ENCODE results near the gene DOLK. TPM values are rescaled to one million over a fixed set of nuclear protein-coding genes. Genes with fewer than 3 reads are reported as not detected.

Gene DOLK
- total RNA-seq, 1 donor from 2014 or later: 19.8 TPM

GRCh38 chr9:128936171-128936865 lies 11.1 kb downstream of the DOLK start:
- Histone ChIP-seq H3K79me2 (ENCODE audit: insufficient read depth, low read length) (no peaks in the 10 kb centered on the region), H3K27ac (ENCODE audit: low read depth, low read length) (no peak overlapping the region), H3K27me3 (ENCODE audit: insufficient read depth, low read length) (no peaks in the 10 kb centered on the region), H3K4me1 (ENCODE audit: insufficient read depth, low read length) (no peaks in the 10 kb centered on the region), H4K20me1 (ENCODE audit: insufficient read depth, low read length) (no peaks in the 10 kb centered on the region), H3K4me3 (ENCODE audit: insufficient read depth, low read depth, low read length) (no peak overlapping the region), H2AFZ (ENCODE audit: low read depth, low read length) (no peak overlapping the region), H3K9ac (ENCODE audit: low read length) (no peak overlapping the region), H3K36me3 (ENCODE audit: insufficient read depth, low read length) (no peaks in the 10 kb centered on the region), H3K4me2 (ENCODE audit: low read length) (no peak overlapping the region), H3K9me3 (ENCODE audit: insufficient read depth, low read depth, low read length) (no peaks in the 10 kb centered on the region)
- peaks cover 2% of the 10 kb centered on the region for H3K4me1 Mint-ChIP-seq (ENCODE audit: low read depth, unreplicated experiment)
- FAIRE-seq (no peak), DNase-seq (ENCODE audit: low read depth) (no peak)
- TF ChIP-seq CTCF (IDR thresholded peaks at IDR 0.05; ENCODE audit: insufficient read depth, low read depth, low read length): no peak
- TF ChIP-seq EZH2 (IDR thresholded peaks at IDR 0.05; ENCODE audit: insufficient read depth, low read length): no peak
- no peaks in the 10 kb centered on the region for H3K36me3 Mint-ChIP-seq (ENCODE audit: low read depth, unreplicated experiment)
- no peak overlapping the region for H3K27ac Mint-ChIP-seq (ENCODE audit: unreplicated experiment)
- H3K27me3 Mint-ChIP-seq (ENCODE audit: low read depth, unreplicated experiment): no peaks in the 10 kb centered on the region
- H3K4me3 Mint-ChIP-seq (ENCODE audit: unreplicated experiment): no peak overlapping the region
- H3K9me3 Mint-ChIP-seq (ENCODE audit: unreplicated experiment): no peaks in the 10 kb centered on the region

GRCh38 chr9:128933731-128934130 lies 13.7 kb downstream of the DOLK start:
- no peak overlapping the region for H3K27ac Mint-ChIP-seq (ENCODE audit: unreplicated experiment)

More at GRCh38 chr9:128933731-128934130, 13.7 kb downstream of the DOLK start:
- Histone ChIP-seq H3K4me1 (ENCODE audit: insufficient read depth, low read length) (no peaks in the 10 kb centered on the region), H2AFZ (ENCODE audit: low read depth, low read length) (no peak overlapping the region), H3K27ac (ENCODE audit: low read depth, low read length) (no peak overlapping the region), H3K4me3 (ENCODE audit: insufficient read depth, low read depth, low read length) (no peak overlapping the region), H3K27me3 (ENCODE audit: insufficient read depth, low read length) (no peaks in the 10 kb centered on the region), H3K79me2 (ENCODE audit: insufficient read depth, low read length) (no peaks in the 10 kb centered on the region), H3K9me3 (ENCODE audit: insufficient read depth, low read depth, low read length) (no peaks in the 10 kb centered on the region), H3K36me3 (ENCODE audit: insufficient read depth, low read length) (no peaks in the 10 kb centered on the region), H4K20me1 (ENCODE audit: insufficient read depth, low read length) (no peaks in the 10 kb centered on the region), H3K4me2 (ENCODE audit: low read length) (no peak overlapping the region), H3K9ac (ENCODE audit: low read length) (no peak overlapping the region)
- Mint-ChIP-seq H3K4me3 (ENCODE audit: unreplicated experiment) (no peak overlapping the region), H3K27me3 (ENCODE audit: low read depth, unreplicated experiment) (no peaks in the 10 kb centered on the region), H3K36me3 (ENCODE audit: low read depth, unreplicated experiment) (no peaks in the 10 kb centered on the region), H3K9me3 (ENCODE audit: unreplicated experiment) (no peaks in the 10 kb centered on the region), H3K4me1 (ENCODE audit: low read depth, unreplicated experiment) (no peaks in the 10 kb centered on the region)
- DNase-seq (ENCODE audit: low read depth): no peak
- TF ChIP-seq EZH2 (IDR thresholded peaks at IDR 0.05; ENCODE audit: insufficient read depth, low read length): no peak
- no peak for TF ChIP-seq CTCF (IDR thresholded peaks at IDR 0.05; ENCODE audit: insufficient read depth, low read depth, low read length)
- no peak for FAIRE-seq

All from astrocyte (in vitro differentiated cells and primary cell).